ENCODE results near the gene SLC37A2. TPM values are rescaled to one million over a fixed set of nuclear protein-coding genes. Genes with fewer than 3 reads are reported as not detected.
A peak's percentile ranks its signal among the peaks of the same experiment; 100 is the strongest.
"Not testable (repeated sequence)": the region's sequence is repeated elsewhere in the genome, so short reads cannot be mapped to it uniquely, and the experiment has no call there.

The SLC37A2 gene
- total RNA-seq, 4 donors from 2014 or later = 3.4 to 8.6 (median 6.6) TPM

DNA sequence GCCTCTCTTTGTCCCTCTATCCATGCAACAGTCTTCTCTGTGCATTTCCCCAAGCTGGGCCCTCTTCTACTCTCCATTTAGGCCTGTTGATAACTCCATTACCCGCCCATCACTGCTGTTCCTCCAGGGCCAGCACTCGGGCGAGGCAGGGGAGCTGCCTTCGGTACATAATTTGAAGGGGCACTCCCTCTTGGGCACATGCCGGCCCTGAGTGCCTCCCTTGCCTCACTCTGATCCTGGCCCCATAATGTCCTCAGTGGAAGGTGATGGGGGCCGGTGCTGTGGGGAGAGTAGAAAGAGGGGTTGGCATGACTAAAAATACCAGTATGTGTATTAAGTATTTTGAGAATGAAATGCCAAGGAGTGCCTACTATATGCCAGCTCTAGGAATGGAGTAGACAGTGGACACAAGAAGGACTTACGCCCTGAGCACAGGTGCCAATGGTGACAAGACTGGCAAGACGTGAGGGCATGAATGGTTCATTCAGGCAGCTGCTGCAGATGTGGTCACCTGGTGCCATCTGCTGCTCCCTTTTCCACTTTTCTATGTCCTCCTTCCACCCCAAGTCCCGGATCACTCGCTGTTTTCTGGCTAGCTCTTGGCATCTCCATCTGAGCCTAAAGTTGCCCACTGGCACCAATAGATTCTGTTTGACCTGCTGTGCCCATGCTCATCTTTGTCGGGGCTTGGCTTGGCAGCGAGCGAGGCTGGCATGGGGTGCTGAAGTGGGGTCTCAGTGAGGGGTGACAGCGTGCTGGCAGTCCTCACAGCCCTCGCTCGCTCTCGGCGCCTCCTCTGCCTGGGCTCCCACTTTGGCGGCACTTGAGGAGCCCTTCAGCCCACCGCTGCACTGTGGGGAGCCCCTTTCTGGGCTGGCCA, 25.7 kb downstream of the SLC37A2 start:
- 63 to 85% methylated on average over 4 of the region's 20 CpGs for WGBS, 2 donors (ENCODE audit: low coverage in 1 of 2)
- no peak for TF ChIP-seq POLR2A (IDR thresholded peaks at IDR 0.05)
- TF ChIP-seq, protein P1, sequence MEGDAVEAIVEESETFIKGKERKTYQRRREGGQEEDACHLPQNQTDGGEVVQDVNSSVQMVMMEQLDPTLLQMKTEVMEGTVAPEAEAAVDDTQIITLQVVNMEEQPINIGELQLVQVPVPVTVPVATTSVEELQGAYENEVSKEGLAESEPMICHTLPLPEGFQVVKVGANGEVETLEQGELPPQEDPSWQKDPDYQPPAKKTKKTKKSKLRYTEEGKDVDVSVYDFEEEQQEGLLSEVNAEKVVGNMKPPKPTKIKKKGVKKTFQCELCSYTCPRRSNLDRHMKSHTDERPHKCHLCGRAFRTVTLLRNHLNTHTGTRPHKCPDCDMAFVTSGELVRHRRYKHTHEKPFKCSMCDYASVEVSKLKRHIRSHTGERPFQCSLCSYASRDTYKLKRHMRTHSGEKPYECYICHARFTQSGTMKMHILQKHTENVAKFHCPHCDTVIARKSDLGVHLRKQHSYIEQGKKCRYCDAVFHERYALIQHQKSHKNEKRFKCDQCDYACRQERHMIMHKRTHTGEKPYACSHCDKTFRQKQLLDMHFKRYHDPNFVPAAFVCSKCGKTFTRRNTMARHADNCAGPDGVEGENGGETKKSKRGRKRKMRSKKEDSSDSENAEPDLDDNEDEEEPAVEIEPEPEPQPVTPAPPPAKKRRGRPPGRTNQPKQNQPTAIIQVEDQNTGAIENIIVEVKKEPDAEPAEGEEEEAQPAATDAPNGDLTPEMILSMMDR (IDR thresholded peaks at IDR 0.05) = no peak
- TF ChIP-seq EP300 (IDR thresholded peaks at IDR 0.05) = no peak
- TF ChIP-seq POLR2AphosphoS5 (IDR thresholded peaks at IDR 0.05) = no peak
- no peak overlapping the region for H3K27ac ChIP-seq
- H3K36me3 ChIP-seq = peaks cover 0 to 11% of the 10 kb centered on the region in 2 donors
- peaks cover 0 to 6% (median 0%) of the 10 kb centered on the region in 3 donors for H3K4me1 ChIP-seq
- H3K4me3 ChIP-seq = no peak overlapping the region
- no peak for ATAC-seq
- no peaks in the 10 kb centered on the region for H3K9me3 ChIP-seq
- peaks cover 15% of the 10 kb centered on the region for H3K27me3 ChIP-seq

DNA sequence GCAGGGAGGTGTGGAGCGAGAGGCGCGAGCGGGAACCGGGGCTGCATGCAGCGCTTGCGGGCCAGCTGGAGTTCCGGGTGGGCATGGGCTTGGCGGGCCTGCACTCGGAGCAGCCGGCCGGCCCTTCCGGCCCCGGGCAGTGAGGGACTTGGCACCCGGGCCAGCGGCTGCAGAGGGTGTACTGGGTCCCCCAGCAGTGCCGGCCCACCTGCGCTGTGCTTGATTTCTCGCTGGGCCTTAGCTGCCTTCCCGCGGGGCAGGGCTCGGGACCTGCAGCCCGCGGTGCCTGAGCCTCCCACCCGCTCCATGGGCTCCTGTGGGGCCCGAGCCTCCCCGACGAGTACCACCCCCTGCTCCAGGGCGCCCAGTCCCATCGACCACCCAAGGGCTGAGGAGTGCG, 26.4 kb downstream of the SLC37A2 start:
- ATAC-seq, H3K4me1 ChIP-seq, H3K27ac ChIP-seq, H3K27me3 ChIP-seq, H3K4me3 ChIP-seq, H3K9me3 ChIP-seq: not testable (repeated sequence)
- no CpG with 5 or more reads among the region's 31 CpGs for WGBS, 2 donors (ENCODE audit: low coverage in 1 of 2)
- peaks cover 0 to 13% of the 10 kb centered on the region in 2 donors for H3K36me3 ChIP-seq

DNA sequence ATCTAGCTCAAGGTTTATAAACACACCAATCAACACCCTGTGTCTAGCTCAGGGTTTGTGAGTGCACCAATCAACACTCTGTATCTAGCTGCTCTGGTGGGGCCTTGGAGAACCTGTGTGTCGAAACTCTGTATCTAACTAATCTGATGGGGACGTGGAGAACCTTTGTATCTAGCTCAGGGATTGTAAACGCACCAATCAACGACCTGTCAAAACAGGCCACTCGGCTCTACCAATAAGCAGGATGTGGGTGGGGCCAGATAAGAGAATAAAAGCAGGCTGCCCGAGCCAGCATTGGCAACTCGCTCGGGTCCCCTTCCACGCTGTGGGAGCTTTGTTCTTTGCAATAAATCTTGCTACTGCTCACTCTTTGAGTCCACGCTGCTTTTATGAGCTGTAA, 27.0 kb downstream of the SLC37A2 start:
- ATAC-seq, H3K9me3 ChIP-seq, H3K4me1 ChIP-seq, H3K4me3 ChIP-seq, H3K27me3 ChIP-seq, H3K27ac ChIP-seq: not testable (repeated sequence)
- peaks cover 0 to 19% of the 10 kb centered on the region in 2 donors for H3K36me3 ChIP-seq
- 58 to 85% methylated on average over 8 to 9 of the region's 10 CpGs for WGBS, 2 donors (ENCODE audit: low coverage in 1 of 2)

DNA sequence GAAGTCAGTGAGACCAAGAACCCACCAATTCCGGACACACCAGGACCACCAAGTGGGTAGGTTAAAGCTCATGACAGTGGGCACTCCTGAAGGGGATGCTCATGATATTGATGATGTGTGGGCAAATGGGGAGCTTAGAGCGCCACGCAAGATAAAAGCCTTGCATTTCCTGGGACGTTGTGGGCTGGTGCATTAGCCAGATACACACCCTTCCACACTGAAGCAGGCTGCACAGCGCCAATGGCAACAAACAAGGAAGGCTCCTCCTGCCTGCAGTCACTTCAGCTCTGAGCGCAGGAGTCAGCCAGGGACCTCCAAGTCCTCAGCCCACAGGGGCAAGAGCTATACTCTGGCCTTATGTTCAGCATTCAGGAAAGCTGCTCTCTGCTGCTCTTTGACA, 27.7 kb downstream of the SLC37A2 start:
- Histone ChIP-seq H3K4me3 (no peak overlapping the region), H3K9me3 (no peaks in the 10 kb centered on the region), H3K27me3 (no peaks in the 10 kb centered on the region), H3K4me1 (peaks cover 0 to 6% (median 0%) of the 10 kb centered on the region in 3 donors), H3K27ac (no peak overlapping the region), H3K36me3 (peaks cover 0 to 25% of the 10 kb centered on the region in 2 donors)
- TF ChIP-seq, protein P1 (IDR thresholded peaks at IDR 0.05) = no peak
- TF ChIP-seq EP300 (IDR thresholded peaks at IDR 0.05) (no peak), POLR2A (IDR thresholded peaks at IDR 0.05) (no peak), POLR2AphosphoS5 (IDR thresholded peaks at IDR 0.05) (no peak)
- no peak for ATAC-seq
- 74 to 75% methylated on average over 4 to 6 of the region's 6 CpGs for WGBS, 2 donors (ENCODE audit: low coverage in 1 of 2)

DNA sequence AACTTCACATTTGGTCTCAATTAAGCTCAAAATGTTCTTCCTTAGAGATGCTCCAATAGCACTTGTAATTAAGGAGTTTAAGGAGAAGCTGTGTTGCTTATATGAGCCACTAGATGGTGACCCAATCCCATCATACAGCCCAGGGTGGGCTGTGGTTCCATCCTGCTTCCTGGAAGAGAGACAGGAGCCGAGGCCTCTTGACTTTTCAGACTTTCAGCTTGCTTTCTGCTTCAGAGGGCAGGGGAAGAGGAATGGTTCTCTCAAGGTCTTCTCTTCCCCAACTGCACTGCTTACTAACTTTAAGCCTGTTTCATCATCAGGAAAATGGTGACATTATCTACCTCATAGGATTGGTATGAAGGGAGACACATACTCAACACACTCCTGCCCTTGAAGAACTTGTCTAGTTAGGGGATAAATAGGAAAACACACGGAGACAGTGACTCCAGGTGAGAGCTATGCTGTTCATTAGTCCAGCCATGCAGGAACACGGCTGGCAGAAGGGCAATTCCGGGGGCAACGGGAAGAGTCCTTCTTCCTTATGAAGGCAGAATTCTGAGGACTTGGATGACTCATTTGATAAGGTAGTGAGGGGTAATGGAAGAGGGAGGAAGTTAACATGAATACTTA, 28.3 kb downstream of the SLC37A2 start:
- TF ChIP-seq POLR2A (IDR thresholded peaks at IDR 0.05) (no peak), POLR2AphosphoS5 (IDR thresholded peaks at IDR 0.05) (no peak), EP300 (IDR thresholded peaks at IDR 0.05) (no peak)
- TF ChIP-seq, protein P1 (IDR thresholded peaks at IDR 0.05) = peak in 3 of 4 experiments; percentile 46 to 56 (median 54)
- H3K36me3 ChIP-seq = peaks cover 0 to 31% of the 10 kb centered on the region in 2 donors
- 48 to 55% methylated on average over 5 of the region's 5 CpGs for WGBS, 2 donors (ENCODE audit: low coverage in 1 of 2)
- peak; percentile 52 for ATAC-seq
- H3K4me3 ChIP-seq = no peak overlapping the region
- H3K9me3 ChIP-seq = no peaks in the 10 kb centered on the region
- no peaks in the 10 kb centered on the region for H3K27me3 ChIP-seq
- H3K27ac ChIP-seq = no peak overlapping the region
- peaks cover 0 to 6% (median 0%) of the 10 kb centered on the region in 3 donors for H3K4me1 ChIP-seq

Measured in gastroesophageal sphincter (tissue), 4 donors.